Stomach smooth muscle (tissue), 2 donors: Measurements from ENCODE around the gene PRKCB.

Source experiments
- H3K27ac ChIP-seq: one replicate; pipeline ENCODE4 v1.7.0; 2013; ENCODE audit warnings: mild to moderate bottlenecking, low read length, inconsistent platforms
- H3K27me3 ChIP-seq, 2 donors: one replicate each; pipeline ENCODE4 v1.7.0; 2013; ENCODE audit warnings: low read length in 2 of 2; ENCODE audit not compliant: insufficient read depth in 2 of 2, control insufficient read depth in 1 of 2
- H3K36me3 ChIP-seq, 2 donors: one replicate each; pipeline ENCODE4 v1.7.0; 2013; ENCODE audit warnings: low read length in 2 of 2; ENCODE audit not compliant: control insufficient read depth in 2 of 2, insufficient read depth in 2 of 2
- H3K4me1 ChIP-seq: one replicate; pipeline ENCODE4 v1.7.0; 2013; ENCODE audit warnings: low read length; ENCODE audit not compliant: control insufficient read depth, insufficient read depth
- H3K4me3 ChIP-seq, 2 donors: one replicate each; pipeline ENCODE4 v1.7.0; 2013; ENCODE audit warnings: low read length in 2 of 2
- H3K9ac ChIP-seq, 2 donors: one replicate each; pipeline ENCODE4 v1.7.0; 2013; ENCODE audit warnings: low read length in 2 of 2, mild to moderate bottlenecking in 1 of 2
- H3K9me3 ChIP-seq, 2 donors: one replicate each; pipeline ENCODE4 v1.7.0; 2013; ENCODE audit warnings: low read length in 2 of 2; ENCODE audit not compliant: control insufficient read depth in 2 of 2
- donor health status: healthy.
- donor health status: Pancreatic carcinoma.

The PRKCB gene

GRCh38 chr16:23981429-23982399, 145.9 kb downstream of the PRKCB start:
- Histone ChIP-seq H3K9ac (no peak overlapping the region), H3K4me3 (no peak overlapping the region), H3K36me3 (no peaks in the 10 kb centered on the region), H3K27me3 (no peaks in the 10 kb centered on the region), H3K9me3 (no peaks in the 10 kb centered on the region), H3K27ac (no peak overlapping the region), H3K4me1 (no peaks in the 10 kb centered on the region)

GRCh38 chr16:23986455-23986854, 150.7 kb downstream of the PRKCB start:
- H3K4me3 ChIP-seq = no peak overlapping the region
- H3K27ac ChIP-seq = no peak overlapping the region
- no peaks in the 10 kb centered on the region for H3K27me3 ChIP-seq
- H3K36me3 ChIP-seq = no peaks in the 10 kb centered on the region
- H3K4me1 ChIP-seq = no peaks in the 10 kb centered on the region
- no peak overlapping the region for H3K9ac ChIP-seq
- no peaks in the 10 kb centered on the region for H3K9me3 ChIP-seq

- Histone ChIP-seq H3K36me3 (no peaks in the 10 kb centered on the region), H3K9me3 (no peaks in the 10 kb centered on the region), H3K27me3 (no peaks in the 10 kb centered on the region), H3K9ac (no peak overlapping the region), H3K27ac (no peak overlapping the region), H3K4me1 (no peaks in the 10 kb centered on the region), H3K4me3 (no peak overlapping the region)
Observed at GRCh38 chr16:23987443-23987842, 151.7 kb downstream of the PRKCB start.

GRCh38 chr16:23990507-23990906, 154.7 kb downstream of the PRKCB start:
- no peak overlapping the region for H3K27ac ChIP-seq
- no peaks in the 10 kb centered on the region for H3K27me3 ChIP-seq
- H3K4me1 ChIP-seq = no peaks in the 10 kb centered on the region
- H3K9ac ChIP-seq = no peak overlapping the region
- no peaks in the 10 kb centered on the region for H3K9me3 ChIP-seq
- no peak overlapping the region for H3K4me3 ChIP-seq
- H3K36me3 ChIP-seq = no peaks in the 10 kb centered on the region

- Histone ChIP-seq H3K27ac (no peak overlapping the region), H3K9me3 (no peaks in the 10 kb centered on the region), H3K27me3 (no peaks in the 10 kb centered on the region)
Observed at GRCh38 chr16:23991066-23991465, 155.3 kb downstream of the PRKCB start.

GRCh38 chr16:23994615-23995014, 158.8 kb downstream of the PRKCB start:
- Histone ChIP-seq H3K27ac (no peak overlapping the region), H3K27me3 (no peaks in the 10 kb centered on the region), H3K36me3 (no peaks in the 10 kb centered on the region), H3K9ac (no peak overlapping the region), H3K4me3 (no peak overlapping the region), H3K9me3 (no peaks in the 10 kb centered on the region), H3K4me1 (no peaks in the 10 kb centered on the region)

More at GRCh38 chr16:23991066-23991465, 155.3 kb downstream of the PRKCB start:
- Histone ChIP-seq H3K4me3 (no peak overlapping the region), H3K9ac (no peak overlapping the region), H3K36me3 (no peaks in the 10 kb centered on the region), H3K4me1 (no peaks in the 10 kb centered on the region)

- H3K4me1 ChIP-seq = no peaks in the 10 kb centered on the region
- H3K27ac ChIP-seq = no peak overlapping the region
- H3K9ac ChIP-seq = no peak overlapping the region
- H3K36me3 ChIP-seq = no peaks in the 10 kb centered on the region
- H3K4me3 ChIP-seq = no peak overlapping the region
- H3K9me3 ChIP-seq = no peaks in the 10 kb centered on the region
- H3K27me3 ChIP-seq = no peaks in the 10 kb centered on the region
Observed at GRCh38 chr16:23996258-23996955, 160.6 kb downstream of the PRKCB start.

GRCh38 chr16:23998771-23999170, 163.0 kb downstream of the PRKCB start:
- no peak overlapping the region for H3K27ac ChIP-seq
- H3K9me3 ChIP-seq = no peaks in the 10 kb centered on the region
- H3K4me1 ChIP-seq = no peaks in the 10 kb centered on the region
- H3K36me3 ChIP-seq = no peaks in the 10 kb centered on the region
- no peaks in the 10 kb centered on the region for H3K27me3 ChIP-seq
- H3K4me3 ChIP-seq = no peak overlapping the region
- no peak overlapping the region for H3K9ac ChIP-seq

- no peak overlapping the region for H3K9ac ChIP-seq
Observed at GRCh38 chr16:23999663-24000062, 163.9 kb downstream of the PRKCB start.

GRCh38 chr16:24001710-24002109, 165.9 kb downstream of the PRKCB start:
- Histone ChIP-seq H3K9me3 (no peaks in the 10 kb centered on the region), H3K4me3 (no peak overlapping the region), H3K4me1 (no peaks in the 10 kb centered on the region), H3K36me3 (no peaks in the 10 kb centered on the region), H3K27me3 (no peaks in the 10 kb centered on the region), H3K9ac (no peak overlapping the region), H3K27ac (no peak overlapping the region)

More at GRCh38 chr16:23999663-24000062, 163.9 kb downstream of the PRKCB start:
- no peaks in the 10 kb centered on the region for H3K4me1 ChIP-seq
- no peak overlapping the region for H3K4me3 ChIP-seq
- H3K27me3 ChIP-seq = no peaks in the 10 kb centered on the region
- no peak overlapping the region for H3K27ac ChIP-seq
- H3K9me3 ChIP-seq = no peaks in the 10 kb centered on the region
- H3K36me3 ChIP-seq = no peaks in the 10 kb centered on the region

- Histone ChIP-seq H3K27me3 (no peaks in the 10 kb centered on the region), H3K4me1 (no peaks in the 10 kb centered on the region), H3K9ac (no peak overlapping the region), H3K27ac (no peak overlapping the region), H3K36me3 (no peaks in the 10 kb centered on the region), H3K9me3 (no peaks in the 10 kb centered on the region), H3K4me3 (no peak overlapping the region)
Observed at GRCh38 chr16:24002619-24003018, 166.8 kb downstream of the PRKCB start.
